DMS153 treated with DMSO at 0.1 percent for 48 hours (cell line): ENCODE results near the gene TSPAN3.

Source experiments
- DNase-seq: peaks from one replicate; lab custom pipeline; 2025; ENCODE audit not compliant: unreplicated experiment; lab: John Stamatoyannopoulos, UW

Gene TSPAN3

GRCh38 chr15:77057685-77058084 lies 13.2 kb downstream of the TSPAN3 start:
- no peak for DNase-seq

- DNase-seq, result no peak
Observed at GRCh38 chr15:77057072-77057471, 13.8 kb downstream of the TSPAN3 start.

GRCh38 chr15:77053709-77054108 lies 17.2 kb downstream of the TSPAN3 start:
- no peak for DNase-seq

GRCh38 chr15:77052556-77052955 lies 18.4 kb downstream of the TSPAN3 start:
- DNase-seq, result no peak

GRCh38 chr15:77048135-77048876 lies 22.6 kb downstream of the TSPAN3 start:
- DNase-seq, result no peak

- DNase-seq, result no peak
Observed at GRCh38 chr15:77046704-77047412, 24.1 kb downstream of the TSPAN3 start.

- no peak for DNase-seq
Observed at GRCh38 chr15:77045985-77046384, 24.9 kb downstream of the TSPAN3 start.

GRCh38 chr15:77044228-77045042 lies 26.5 kb downstream of the TSPAN3 start:
- no peak for DNase-seq

GRCh38 chr15:77042955-77043920 lies 27.7 kb downstream of the TSPAN3 start:
- no peak for DNase-seq

GRCh38 chr15:77042245-77042919 lies 28.5 kb downstream of the TSPAN3 start:
- no peak for DNase-seq

GRCh38 chr15:77040673-77041072 lies 30.2 kb downstream of the TSPAN3 start:
- no peak for DNase-seq

GRCh38 chr15:77039848-77040247 lies 31.1 kb downstream of the TSPAN3 start:
- DNase-seq, result no peak

- no peak for DNase-seq
Observed at GRCh38 chr15:77039217-77039533, 31.7 kb downstream of the TSPAN3 start.

- no peak for DNase-seq
Observed at GRCh38 chr15:77038312-77039216, 32.3 kb downstream of the TSPAN3 start.

- DNase-seq, result no peak
Observed at GRCh38 chr15:77037388-77038209, 33.3 kb downstream of the TSPAN3 start.

- DNase-seq, result no peak
Observed at GRCh38 chr15:77036537-77037387, 34.1 kb downstream of the TSPAN3 start.

- no peak for DNase-seq
Observed at GRCh38 chr15:77035999-77036471, 34.9 kb downstream of the TSPAN3 start.
